Measurements from ENCODE around the gene SYT1.

- TF ChIP-seq BHLHE40 (IDR thresholded peaks at IDR 0.05; ENCODE audit: borderline replicate concordance) (no peak), FOXM1 (IDR thresholded peaks at IDR 0.05; ENCODE audit: borderline replicate concordance) (no peak), SP1 (IDR thresholded peaks at IDR 0.05) (no peak), ARNT (IDR thresholded peaks at IDR 0.05) (no peak), FOXA1 (IDR thresholded peaks at IDR 0.05) (no peak), NFRKB (IDR thresholded peaks at IDR 0.05) (no peak), TARDBP (IDR thresholded peaks at IDR 0.05) (no peak), HDGF (IDR thresholded peaks at IDR 0.05; ENCODE audit: borderline replicate concordance) (no peak), SUZ12 (IDR thresholded peaks at IDR 0.05) (no peak), ZNF384 (IDR thresholded peaks at IDR 0.05) (no peak), ELF4 (IDR thresholded peaks at IDR 0.05) (no peak), CTBP1 (IDR thresholded peaks at IDR 0.05; ENCODE audit: borderline replicate concordance) (no peak), PKNOX1 (IDR thresholded peaks at IDR 0.05) (no peak)
Measured at GRCh38 chr12:79370021-79370420, 505.4 kb downstream of the SYT1 start.
